Measurements from ENCODE around the gene MYL9.
"Not testable (repeated sequence)": the region's sequence is repeated elsewhere in the genome, so short reads cannot be mapped to it uniquely, and the experiment has no call there.

MYL9 gene

DNA sequence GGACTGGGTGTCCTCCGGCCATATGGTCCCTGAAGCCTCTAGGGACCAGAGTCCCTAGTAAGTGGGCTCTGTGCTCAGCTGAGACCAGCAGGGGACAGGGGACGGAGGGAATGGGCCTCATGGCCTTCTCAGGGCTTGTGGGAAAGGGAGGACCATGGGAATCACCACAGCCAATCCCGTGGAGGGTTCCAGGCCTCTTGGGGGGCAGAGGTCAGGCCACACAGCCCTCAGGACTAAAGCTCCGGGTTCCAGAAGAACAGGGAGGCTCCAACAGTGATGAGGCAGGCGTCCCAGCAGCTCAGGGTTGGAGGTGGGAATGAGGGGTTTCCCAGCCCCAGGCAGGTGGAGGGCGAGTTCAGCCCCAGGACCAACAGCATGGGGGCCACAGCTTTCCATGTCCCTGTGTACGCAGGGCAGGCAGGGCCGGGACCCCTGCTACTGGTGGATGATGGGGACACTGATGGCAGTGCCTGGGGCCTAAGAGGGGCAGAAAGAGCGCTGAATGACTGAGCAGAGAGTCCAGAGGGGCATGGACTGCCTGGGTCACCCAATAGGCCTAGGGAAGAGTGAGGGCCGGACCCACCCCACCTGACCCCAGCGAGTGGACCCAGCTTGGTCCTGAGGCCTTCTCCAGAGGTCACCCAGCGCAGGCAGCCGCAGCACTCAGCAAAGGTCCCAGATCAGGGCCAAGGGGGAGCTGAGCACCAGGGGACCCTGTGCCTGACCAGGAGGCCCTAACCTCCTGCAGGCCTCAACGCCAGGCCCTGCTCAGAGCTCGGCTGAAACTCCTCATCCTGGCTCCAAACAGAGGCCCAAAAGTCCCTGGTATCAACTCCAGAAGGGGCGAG lies 8.8 kb downstream of the MYL9 start:
- DNase-seq: no peak

DNA sequence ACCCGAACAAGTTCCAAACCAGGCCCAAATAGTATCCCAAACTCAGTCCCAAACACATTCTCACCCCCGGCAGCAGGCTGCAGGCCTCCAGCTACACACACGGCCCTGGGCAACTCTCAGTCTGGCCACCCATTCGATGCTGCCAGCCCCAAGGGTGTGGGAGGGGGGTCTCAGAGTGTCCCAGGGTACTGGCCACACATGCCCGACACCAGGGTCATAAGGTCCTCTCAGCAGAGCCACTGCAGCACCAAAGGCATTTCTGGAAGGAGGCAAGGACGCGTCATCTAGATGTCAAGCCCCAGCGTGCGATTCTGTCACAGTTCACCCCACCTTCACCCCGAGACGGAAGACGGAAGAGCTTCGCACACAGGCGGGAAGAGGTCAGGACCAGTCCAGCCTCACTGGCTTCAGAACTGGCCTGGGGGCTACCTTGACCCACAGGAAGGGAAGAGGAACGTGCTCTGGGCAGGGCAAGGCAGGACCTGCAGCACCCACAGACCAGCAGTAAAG lies 9.5 kb downstream of the MYL9 start:
- DNase-seq: no peak

DNA sequence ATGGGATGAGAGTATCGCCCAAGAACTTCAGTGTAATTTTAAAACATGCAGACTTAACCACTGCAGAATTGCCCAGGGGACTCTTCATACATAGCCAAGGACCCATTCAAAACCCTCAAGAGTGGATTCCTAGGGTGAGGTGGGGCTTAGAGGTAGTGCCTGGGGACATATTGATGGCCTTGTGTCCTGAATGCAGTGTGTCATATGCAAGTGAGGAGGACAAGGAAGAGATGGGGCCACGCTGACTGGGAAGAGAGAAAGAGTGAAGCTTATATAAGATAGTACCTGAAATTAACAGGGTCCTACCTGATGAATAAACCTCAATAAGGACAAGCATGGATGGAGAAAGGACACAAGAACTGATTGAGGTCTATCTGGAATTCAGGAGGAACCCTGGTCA lies 13.9 kb downstream of the MYL9 start:
- no peak for DNase-seq

DNA sequence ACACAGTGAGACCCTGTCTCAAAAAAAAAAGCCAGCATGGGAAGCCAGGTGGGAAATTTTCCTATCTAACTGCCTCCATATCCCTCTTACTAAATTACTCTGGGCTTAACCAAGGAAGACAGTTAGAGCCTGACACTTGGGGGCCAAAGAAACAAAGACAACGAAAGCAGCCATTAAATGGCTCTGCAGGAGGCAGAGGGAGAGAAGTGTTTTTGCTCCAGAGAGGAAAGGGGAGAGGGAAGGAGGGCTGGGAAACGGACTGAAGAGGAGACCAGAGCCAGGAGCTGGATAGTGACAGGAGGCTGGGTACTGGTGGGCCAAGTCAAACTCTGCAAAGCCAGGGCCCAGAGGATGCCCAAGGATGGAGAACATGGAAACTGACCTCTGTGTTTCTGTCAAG lies 21.4 kb downstream of the MYL9 start:
- DNase-seq: no peak

DNA sequence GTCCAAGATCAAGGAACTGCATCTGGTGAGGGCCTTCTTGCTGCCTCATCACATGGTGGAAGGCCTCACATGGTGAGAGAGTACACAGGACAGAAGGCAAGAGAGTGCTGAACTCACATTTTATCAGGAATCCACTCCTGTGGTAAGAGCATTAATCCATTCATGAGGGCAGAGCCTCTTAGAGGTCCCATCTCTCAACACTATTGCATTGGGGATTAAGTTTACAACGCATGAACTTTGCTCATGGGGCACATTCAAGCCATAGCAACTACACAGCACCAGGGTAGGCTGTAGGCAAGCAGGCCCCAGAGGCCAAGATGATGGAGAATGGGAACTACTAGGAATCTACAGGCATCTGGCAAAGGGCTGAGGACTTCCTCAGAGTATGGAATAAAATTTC lies 22.1 kb downstream of the MYL9 start:
- no peak for DNase-seq

DNA sequence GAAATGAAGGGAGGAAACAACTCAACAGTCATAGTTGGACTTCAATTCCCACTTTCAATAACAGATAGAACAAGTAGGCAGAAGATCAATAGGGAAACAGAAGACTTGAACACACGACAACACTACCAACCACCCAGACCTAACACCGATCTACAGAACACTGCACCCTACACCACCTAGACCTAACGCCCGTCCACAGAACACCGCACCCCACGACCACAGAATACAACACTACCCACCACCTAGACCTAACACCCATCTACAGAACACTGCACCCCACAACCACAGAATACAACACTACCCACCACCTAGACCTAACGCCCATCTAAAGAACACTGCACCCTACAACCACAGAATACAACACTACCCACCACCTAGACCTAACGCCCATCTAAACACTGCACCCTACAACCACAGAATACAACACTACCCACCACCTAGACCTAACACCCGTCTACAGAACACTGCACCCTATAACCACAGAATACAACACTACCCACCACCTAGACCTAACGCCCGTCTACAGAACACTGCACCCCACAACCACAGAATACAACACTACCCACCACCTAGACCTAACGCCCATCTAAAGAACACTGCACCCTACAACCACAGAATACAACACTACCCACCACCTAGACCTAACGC lies 22.9 kb downstream of the MYL9 start:
- DNase-seq: not testable (repeated sequence)

DNA sequence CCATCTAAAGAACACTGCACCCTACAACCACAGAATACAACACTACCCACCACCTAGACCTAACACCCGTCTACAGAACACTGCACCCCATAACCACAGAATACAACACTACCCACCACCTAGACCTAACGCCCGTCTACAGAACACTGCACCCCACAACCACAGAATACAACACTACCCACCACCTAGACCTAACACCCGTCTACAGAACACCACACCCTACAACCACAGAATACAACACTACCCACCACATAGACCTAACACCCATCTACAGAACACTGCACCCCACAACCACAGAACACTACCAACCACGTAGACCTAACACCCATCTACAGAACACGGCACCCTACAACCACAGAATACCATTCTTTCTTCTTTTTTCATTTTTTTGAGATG lies 23.4 kb downstream of the MYL9 start:
- not testable (repeated sequence) for DNase-seq

DNA sequence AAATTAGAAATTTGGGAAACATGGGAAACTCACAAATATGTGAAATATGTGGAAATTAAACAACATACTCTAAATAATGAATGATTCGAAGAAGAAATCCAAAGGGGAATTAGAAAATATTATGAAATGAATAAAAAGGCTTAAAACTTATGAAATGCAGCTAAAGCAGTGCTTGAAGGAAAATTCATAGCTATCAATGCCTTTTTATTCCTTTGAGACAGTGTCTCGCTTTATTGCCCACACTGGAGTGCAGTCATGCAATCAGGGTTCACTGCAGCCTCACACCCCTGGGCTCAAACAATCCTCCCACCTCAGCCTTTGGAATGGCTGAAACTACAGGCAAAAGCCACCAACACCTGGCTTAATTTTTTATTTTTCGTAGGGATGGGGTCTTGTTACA lies 24.2 kb downstream of the MYL9 start:
- DNase-seq: no peak

DNA sequence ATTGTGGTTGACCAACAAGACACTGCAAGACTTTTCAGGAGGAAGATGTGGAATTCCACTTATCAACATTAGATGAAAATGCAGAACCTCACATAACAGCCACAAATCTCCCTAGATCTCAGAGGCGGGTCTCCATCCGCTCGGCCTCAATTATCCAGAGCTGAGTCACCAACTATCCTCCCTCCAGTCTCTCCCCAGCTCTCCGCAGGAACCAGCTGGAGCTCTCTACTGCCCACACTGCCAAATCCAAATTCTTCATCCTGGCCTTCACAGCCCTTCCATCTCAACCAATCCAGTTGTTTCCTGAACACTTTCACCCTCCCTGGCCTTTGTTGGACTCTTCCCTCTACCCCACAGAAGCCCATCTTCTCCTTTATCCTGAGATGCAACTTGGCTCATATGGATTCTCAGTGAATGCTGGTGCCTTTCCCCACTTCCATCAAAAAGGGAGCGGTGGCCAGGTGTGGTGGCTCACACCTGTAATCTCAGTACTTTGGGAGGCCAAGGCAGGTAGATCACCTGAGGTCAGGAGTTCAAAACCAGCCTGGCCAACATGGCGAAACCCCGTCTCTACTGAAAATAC lies 28.6 kb downstream of the MYL9 start:
- no peak for DNase-seq

DNA sequence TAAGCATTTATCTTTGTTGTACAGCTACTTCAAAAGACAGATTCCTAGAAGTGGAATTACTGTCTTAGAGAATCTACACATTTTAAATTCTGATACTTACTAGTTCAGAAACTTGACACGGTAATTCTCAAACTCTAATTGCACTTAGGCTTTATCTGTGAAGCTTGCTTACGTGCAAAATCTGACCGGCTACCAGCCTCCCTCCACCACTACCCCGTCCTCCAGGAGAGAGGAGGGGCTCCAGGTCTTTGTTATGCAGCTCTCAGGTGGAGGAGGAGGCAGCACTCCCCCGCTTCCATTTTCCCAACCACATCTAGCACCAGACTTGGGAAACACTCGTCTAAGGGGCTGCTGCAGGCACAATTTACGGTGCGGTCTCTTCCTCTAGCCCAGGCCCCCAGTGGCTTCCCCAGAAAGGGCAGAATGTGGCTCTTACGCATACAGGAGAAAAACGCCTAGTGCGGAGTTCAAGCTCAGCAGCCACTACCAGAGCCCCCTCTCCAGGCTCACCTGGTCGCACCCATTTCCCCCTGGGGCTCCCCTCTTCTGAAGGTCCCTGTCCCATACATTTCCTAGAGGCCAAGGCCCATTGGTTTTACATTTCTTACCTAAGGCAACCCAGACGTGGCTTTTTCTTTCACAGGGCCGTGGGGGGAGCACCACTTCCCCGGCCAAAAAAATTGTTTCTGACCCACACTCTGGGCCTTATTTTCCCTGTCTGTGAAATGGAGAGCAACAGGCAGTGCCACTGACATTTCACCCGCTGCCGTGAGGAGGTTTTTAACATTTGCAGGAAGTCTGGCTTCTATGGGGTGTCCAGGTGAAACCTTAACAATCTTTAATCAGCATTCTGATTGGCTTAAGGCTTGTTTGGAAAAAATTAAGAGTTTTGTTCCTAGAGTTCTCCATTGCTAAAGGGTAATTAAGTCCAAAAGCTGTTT lies 30.5 kb downstream of the MYL9 start:
- no peak for DNase-seq

DNA sequence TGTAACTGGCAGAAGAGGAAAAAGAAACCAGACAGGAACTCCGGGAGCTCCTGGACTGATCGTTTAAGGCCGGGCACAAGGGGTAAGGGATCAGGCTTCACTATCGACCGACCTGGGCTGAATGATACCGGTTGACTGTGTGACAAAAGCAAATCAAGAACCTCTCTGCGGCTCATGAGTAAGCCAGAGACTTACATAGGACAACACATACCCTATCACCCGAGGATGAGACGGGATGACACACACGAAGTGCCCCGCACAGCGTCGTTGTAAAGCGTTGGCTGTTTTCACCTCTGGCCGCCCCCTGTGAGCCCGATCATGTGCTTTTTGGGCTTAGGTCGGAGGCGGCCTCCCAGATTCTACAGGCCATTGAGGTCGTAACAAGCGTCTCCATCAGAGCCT lies 31.4 kb downstream of the MYL9 start:
- DNase-seq: peak; percentile 52

DNA sequence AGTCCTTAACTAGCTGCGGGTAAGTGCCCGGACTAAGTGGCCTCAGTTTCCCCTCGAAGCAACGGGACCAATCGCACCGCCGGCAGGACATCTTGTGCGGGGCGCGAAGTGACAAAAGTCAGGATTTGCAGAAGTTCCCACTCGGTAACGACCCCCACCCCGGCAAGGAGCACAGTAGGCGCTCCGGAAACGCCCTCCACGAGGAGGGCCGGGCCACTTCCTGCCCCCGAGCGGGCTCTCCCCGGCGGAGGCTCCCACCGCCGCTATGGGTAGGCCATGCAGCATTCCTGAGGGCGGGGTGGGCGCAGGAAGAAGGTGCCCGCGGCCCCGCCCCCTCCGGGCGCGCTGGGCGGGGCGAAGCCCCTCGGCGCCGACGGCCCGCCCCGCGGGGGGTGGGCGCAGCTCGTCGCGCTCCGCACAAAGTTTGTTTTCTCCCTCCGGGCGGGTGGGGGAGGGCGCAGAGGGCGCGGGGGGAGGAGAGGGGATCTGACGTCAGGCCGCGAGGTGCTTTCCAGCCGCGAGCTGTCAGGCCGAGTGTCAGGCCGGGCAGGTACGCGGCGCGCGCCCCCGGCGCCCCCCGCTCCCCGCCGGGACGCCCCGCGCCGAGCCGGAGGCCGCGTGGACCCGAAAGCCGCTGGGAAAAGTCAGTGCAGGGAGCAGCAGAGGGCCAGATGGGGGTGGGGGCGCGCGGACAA lies 31.9 kb downstream of the MYL9 start, which contains the start of gene TGIF2:
Gene TGIF2 (plus strand): TSS at position 495 of the 695 bp plus-strand sequence. CDS start 5,178 bp downstream, outside the sequence.
- peak; percentile 89 for DNase-seq

DNA sequence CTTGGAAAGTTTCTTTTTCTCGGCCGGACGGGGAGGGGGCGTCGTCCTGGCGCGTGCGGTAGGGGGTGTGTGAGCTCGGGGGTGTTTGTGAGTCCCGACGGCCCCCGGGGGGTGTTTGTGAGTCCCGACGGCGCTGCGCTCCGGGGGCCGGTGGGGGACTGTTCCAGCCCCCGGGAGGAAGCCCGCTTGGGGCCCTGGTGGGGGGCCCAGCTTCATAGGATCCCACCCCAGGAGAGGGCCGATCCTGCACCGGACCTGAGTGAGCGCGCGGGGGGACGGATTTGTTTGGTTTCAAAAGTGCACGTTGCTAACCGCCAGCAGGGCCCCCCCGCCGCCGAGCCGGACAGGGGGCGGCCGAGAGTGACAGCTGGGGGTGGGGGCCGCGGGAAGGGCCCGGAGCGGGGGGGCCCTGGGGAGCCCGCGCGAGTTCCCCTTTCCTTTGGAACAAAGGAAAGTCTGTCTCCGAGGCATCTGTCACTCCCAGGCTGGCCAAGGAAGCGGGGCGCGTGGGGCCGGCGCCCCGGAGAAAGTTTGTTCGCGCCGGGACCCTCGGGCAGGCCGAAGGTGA lies 32.6 kb downstream of the MYL9 start:
- peak; percentile 41 for DNase-seq

DNA sequence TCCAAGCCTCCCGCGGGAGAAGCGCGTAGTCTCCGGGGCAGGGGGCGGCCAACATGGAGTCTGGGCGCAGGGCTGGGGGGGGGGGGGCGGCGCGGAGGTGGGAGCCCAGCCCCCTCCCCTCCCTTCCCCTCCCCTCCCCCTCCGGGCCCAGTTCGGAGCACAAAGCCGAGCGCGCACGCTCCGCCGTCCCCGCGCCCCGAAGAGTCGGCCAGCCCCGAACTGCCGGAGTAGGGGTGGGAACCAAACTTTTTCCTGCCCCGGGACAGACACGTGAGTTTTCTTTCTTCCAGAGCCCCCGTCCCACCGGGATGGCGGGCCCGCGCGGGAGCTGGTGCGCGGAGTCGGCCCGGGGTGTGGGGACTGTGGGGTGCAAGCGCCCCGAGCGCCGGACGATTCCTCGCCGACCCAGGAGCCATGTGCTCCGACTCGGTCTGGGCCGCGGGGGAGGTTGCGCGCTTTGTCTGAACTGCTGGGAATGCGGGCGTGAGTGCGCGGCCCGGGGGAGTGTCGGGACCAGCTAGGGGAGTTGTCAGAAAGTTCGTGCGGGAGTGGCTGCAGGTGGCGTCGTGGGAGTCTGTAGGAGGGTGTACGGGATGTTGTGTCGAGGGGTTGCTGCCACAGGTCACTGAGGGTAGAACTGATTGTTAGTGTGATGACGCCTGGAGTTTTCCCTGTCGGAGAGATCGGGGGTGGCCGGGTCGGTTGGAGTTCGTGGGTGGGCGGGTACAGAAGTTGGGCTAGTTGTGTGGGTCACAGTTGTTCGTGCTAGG lies 33.2 kb downstream of the MYL9 start:
- DNase-seq: peak; percentile 37

DNA sequence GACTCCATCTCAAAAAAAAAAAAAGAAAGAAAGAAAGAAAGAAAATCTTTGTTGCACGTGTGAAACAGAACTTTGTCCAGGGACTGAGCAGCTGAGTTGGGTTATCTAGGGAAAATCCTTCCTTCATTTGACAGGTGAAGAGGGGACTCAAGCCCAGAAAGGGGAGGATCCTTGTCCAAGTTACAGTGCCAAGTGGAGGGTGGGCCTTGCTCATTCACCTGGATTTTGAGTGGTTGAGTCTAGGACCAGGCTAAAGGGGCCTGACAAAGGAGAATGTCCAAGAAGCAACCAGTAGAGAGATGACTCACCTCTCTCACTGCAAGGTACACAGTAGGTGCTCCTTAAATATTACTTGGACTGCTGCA lies 34.7 kb downstream of the MYL9 start:
- DNase-seq: no peak

DNA sequence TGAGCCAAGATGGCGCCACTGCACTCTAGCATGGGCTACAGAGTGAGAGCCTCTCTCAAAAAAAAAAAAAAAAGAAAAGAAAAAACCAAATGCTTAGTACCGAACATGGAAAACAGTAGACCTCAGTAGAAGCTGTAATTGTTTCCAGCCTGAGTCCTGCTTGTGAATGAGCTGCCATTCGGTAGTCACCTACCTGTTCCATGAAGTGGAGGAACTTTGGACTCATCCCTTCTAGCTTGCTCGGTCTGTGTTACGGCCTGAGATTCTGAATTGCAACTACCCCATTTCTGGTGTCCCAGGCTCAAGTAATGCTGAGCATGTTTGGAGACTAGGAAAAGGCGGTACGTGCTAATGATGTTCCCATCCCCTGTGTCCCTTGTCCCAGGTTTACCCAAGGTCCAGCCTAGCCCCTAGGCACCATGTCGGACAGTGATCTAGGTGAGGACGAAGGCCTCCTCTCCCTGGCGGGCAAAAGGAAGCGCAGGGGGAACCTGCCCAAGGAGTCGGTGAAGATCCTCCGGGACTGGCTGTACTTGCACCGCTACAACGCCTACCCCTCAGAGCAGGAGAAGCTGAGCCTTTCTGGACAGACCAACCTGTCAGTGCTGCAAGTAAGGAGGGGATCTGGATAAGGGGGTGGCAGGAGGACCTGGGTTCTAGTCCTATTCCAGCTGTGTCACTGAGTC lies 37.2 kb downstream of the MYL9 start:
- no peak for DNase-seq

DNA sequence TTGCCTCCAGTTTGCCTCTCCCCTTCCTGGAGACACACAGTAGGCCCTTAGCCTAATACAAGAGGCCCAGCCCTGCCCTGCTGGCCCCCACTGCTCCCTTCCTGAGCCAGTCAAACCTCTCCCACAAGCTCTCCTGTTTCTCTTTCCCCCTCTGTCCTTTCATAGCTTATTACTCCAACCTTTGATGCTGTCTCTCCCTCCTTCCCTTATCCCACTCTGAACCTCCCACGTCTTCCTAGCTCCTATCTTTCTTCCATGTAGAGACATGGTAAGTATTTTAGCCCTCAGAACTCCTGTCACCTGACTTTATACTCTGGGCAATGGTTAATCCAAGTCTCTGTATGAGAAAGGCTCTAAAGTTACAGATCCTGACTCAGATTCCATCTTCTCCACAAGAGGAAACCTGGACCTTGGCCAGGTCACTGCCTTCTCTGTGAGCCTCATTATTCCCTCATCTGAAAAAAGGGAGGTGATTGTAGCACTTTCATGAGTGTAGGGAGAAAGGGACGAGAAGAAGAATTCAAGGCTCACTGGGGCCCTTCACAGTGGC lies 38.8 kb downstream of the MYL9 start:
- DNase-seq: no peak

DNA sequence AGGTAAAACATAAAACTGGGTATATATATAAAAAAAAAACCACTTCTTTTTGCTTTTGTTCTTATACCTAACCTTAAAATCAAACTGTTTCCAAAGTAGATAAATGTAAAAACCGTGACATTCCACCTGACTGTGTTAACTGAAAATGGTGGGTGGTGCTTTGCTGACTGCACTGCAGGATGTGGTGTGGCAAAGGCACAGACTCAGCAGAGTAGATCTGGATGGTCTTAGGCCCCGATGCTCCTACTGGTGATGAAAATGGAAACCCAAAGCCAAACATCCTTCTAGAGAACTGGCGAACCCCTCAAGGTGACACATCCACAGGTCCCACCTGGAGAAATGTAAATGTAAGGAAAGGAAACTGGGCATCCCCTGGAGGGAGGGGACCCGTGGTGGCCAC lies 41.0 kb downstream of the MYL9 start:
- no peak for DNase-seq

DNA sequence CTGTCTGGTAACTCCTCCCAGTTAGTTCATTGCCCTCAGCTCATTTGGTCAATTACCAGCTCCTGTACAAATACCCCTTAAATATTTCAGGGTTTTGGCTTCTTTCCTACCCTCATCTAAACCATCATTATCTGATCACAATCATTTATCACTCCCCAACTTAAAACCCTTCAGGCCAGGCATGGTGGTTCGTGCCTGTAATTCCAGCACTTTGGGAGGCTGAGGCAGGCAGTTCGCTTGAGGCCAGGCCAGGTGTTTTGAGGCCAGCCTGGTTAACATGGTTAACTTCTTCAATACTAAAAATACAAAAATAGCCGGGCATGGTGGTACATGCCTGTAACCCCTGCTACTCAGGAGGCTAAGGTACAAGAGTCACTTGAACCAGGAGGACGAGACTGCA lies 41.5 kb downstream of the MYL9 start:
- DNase-seq: no peak

DNA sequence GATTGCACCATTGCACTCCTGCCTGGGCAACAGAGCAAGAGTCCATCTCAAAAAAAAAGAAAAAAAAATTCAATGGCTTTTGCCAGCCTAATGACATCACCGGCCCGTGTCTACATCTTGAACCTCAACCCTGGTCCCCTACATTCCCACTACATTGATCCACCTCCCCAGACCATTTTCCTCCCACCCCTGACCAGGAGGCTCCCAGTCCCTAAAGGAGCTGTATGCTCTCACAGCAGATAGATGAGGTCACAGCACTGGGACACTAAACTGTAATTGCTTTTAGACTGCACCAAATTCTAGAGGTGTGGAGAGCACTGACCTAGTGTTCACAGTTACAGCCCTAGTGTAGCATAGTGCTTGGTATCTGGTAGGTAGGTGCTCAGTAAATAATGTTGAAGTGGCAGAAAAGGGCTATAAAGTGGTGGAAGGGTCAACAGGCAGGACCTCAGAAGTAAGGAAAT lies 42.7 kb downstream of the MYL9 start:
- DNase-seq: no peak

Measured in T-helper 9 cell (primary cell).